Effector memory CD4-positive, alpha-beta T cell (primary cell): ENCODE measurements around the gene RALA.
A peak's percentile ranks its signal among the peaks of the same experiment; 100 is the strongest.

Experiments
- DNase-seq, 3 donors: peaks; one replicate each; pipeline ENCODE4 v3.0.0-alpha.2; 2020
- H3K27ac ChIP-seq: 2 replicates; pipeline ENCODE4 v1.7.0; 2013; ENCODE audit warnings: mild to moderate bottlenecking, low read length, moderate library complexity; ENCODE audit not compliant: insufficient read depth, poor library complexity, severe bottlenecking
- H3K27me3 ChIP-seq: replicated peaks from 2 replicates; pipeline ENCODE4 v1.7.0; 2013; ENCODE audit warnings: mild to moderate bottlenecking, low read length; ENCODE audit not compliant: insufficient read depth, control insufficient read depth, poor library complexity, severe bottlenecking
- H3K36me3 ChIP-seq: 2 replicates; pipeline ENCODE4 v1.7.0; 2013; ENCODE audit warnings: mild to moderate bottlenecking, low read length, moderate library complexity; ENCODE audit not compliant: control insufficient read depth, insufficient read depth
- H3K4me1 ChIP-seq: 2 replicates; pipeline ENCODE4 v1.7.0; 2013; ENCODE audit warnings: low read length, mild to moderate bottlenecking; ENCODE audit not compliant: control insufficient read depth, insufficient read depth, poor library complexity, severe bottlenecking
- H3K4me3 ChIP-seq: 2 replicates; pipeline ENCODE4 v1.7.0; 2013; ENCODE audit warnings: low read length, low read depth, mild to moderate bottlenecking; ENCODE audit not compliant: insufficient read depth, poor library complexity, severe bottlenecking
- H3K9me3 ChIP-seq: 2 replicates; pipeline ENCODE4 v1.7.0; 2013; ENCODE audit warnings: mild to moderate bottlenecking, low read length, moderate library complexity; ENCODE audit not compliant: control insufficient read depth
- total RNA-seq, 3 donors: gene quantifications; one replicate each; lab custom pipeline; 2026; lab: John Stamatoyannopoulos, UW

Gene RALA, protein sequence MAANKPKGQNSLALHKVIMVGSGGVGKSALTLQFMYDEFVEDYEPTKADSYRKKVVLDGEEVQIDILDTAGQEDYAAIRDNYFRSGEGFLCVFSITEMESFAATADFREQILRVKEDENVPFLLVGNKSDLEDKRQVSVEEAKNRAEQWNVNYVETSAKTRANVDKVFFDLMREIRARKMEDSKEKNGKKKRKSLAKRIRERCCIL
- total RNA-seq: 13.5 to 19.4 (median 16.1) reads per million in 3 donors

DNA sequence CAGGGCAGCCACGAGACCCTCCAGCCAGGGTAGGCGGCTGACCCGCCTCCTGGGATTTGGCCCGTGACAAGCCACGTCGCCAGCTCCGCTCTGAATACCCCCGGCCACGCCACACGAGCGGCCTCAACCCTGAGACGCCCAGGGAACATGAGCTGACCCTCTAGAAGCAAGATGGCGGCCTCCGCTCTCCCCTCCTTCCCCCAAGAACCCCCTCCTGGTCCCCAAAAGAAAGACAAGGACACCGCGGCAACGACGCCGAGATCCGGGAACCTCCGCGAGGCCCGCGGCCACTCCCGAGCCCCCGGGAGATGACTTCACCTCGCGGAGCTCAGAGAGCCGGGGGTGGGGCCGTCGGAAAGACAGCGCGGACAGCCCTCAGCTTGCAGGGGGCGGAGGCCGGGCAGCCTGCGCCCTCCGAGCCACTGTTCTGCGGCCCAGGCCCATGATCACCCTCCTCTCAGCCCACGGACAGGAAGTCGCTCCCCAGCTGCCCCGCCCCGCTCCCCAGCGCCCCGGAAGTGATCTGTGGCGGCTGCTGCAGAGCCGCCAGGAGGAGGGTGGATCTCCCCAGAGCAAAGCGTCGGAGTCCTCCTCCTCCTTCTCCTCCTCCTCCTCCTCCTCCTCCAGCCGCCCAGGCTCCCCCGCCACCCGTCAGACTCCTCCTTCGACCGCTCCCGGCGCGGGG, at the start of gene RALA:
TSS of gene RALA (plus strand) at position 526 of the 685 bp plus-strand sequence. CDS start 63,096 bp downstream, outside the sequence.
- H3K9me3 ChIP-seq: no peaks in the 10 kb centered on the region
- H3K4me3 ChIP-seq: peak within 1 kb of the TSS; percentile 81
- peaks cover 12% of the 10 kb centered on the region for H3K4me1 ChIP-seq
- peak; percentile 75 to 86 (median 82) for DNase-seq
- no peaks in the 10 kb centered on the region for H3K36me3 ChIP-seq
- peak within 1 kb of the TSS; percentile 80 for H3K27ac ChIP-seq
- no peaks in the 10 kb centered on the region for H3K27me3 ChIP-seq

DNA sequence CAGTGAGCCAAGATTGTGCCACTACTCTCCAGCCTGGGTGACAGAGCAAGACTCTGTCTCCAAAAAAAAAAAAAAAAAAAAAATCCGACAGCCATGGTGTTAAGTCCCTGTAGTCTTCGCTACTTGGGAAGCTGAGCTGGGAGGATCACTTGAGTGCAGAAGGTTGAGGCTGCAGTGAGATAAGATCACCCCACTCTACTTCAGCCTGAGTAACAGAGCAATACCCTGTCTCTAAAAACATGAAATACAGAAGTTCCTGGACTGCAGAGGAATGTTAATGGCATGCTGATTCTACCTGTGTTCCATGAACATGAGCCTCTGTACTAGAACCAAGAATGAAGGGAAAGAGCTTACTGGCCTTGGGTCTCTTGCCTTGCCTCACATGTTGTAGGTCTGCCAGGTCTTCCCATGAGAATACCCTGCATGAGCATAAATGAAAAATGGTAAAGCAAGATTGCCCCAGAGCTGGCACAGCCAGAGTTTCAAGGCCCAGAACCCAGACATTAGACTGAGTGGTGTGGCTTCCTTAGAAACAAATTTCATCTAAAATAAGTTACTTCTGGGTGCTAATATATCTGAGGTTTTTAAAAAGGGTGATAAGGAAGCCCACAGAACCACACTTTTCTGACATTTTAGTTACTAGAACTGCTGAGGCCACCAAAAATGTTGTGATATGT, 48.6 kb upstream of the RALA start:
- Histone ChIP-seq H3K4me1 (no peaks in the 10 kb centered on the region), H3K36me3 (peaks cover 19% of the 10 kb centered on the region), H3K27ac (no peak overlapping the region), H3K27me3 (no peaks in the 10 kb centered on the region), H3K4me3 (no peak overlapping the region), H3K9me3 (no peaks in the 10 kb centered on the region)
- DNase-seq: no peak

DNA sequence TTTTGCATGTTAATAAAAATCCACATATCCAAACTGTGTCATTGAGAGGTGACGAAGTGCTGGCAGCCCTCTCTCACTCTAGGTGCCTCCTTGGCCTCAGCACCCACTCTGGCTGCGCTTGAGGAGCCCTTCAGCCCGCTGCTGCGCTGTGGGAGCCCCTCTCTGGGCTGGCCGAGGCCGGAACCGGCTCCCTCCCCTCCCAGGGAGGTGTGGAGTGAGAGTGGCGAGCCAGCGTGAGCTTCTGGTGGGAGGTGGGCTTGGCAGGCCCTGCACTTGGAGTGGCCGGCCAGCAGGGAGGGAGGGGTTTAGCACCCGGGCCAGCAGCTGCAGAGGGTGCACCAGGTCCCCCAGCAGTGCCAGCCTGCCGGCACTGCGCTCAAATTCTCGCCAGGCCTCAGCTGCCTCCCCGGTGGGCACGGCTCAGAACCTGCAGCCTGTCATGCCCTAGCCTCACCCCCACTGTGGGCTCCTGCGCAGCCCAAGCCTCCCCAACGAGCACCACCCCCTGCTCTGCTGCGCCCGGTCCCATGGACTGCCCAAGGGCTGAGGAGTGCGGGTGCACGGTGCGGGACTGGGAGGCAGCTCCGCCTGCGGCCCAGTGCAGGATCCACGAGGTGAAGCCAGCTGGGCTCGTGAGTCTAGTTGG, 46.0 kb upstream of the RALA start:
- no peaks in the 10 kb centered on the region for H3K4me1 ChIP-seq
- H3K9me3 ChIP-seq: no peaks in the 10 kb centered on the region
- DNase-seq: no peak
- H3K4me3 ChIP-seq: no peak overlapping the region
- H3K36me3 ChIP-seq: peaks cover 5% of the 10 kb centered on the region
- H3K27ac ChIP-seq: no peak overlapping the region
- H3K27me3 ChIP-seq: no peaks in the 10 kb centered on the region

DNA sequence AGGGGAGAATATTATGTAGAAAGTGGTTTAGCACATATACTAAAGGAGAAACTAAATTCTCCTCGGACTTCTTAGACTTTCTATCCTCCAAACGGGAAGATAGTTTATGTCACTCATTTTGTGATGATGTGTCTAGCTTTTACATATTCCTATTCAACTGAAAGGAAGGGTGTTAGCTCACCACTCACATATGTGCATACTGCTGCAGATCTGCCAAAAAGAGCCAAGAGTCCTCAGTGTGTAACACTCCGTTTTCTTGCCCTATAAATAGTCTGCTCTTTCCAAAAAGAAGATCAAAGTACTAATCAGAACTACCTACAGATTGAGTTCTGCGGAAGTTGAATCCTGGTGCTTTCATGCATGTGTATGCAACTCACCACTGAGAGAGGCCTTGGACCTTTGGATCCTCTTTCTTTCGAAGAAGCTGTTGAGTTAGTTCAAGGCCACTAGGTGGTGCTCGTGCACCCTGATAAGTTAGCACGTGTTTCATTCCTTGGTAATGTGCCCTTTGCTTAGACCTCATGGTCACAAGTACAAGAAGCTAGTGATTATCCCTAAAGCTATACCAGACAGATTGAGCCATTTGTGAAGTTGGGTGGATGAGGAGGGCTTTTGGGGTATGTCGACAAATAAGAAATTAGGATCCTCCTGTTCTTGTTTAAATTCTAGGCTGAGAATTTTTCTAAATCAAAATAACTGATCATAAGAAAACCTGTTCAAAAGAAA, 43.1 kb upstream of the RALA start:
- no peaks in the 10 kb centered on the region for H3K36me3 ChIP-seq
- peak; percentile 48 to 56 (median 50) for DNase-seq
- H3K27me3 ChIP-seq: no peaks in the 10 kb centered on the region
- H3K9me3 ChIP-seq: no peaks in the 10 kb centered on the region
- no peaks in the 10 kb centered on the region for H3K4me1 ChIP-seq
- no peak overlapping the region for H3K27ac ChIP-seq
- H3K4me3 ChIP-seq: no peak overlapping the region

DNA sequence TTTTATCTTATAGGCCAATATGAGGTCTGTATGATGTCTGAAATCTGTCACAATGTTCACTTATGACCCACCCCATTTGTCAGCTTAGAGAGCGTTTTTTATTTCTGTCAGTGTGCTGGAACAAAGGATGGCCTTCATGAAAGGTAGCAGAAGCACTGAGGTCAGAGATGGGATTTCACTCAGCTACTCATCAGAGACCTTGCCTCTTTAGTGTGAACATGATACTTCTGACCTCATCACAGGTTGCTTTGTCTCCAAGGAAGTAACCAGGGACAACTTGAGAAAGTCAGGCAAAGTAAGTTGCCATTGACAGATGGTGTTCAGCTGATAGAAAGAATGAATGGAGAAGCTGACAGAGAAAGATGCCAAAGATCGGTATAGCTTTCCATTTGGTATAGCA, 40.8 kb upstream of the RALA start:
- H3K36me3 ChIP-seq: no peaks in the 10 kb centered on the region
- H3K27ac ChIP-seq: no peak overlapping the region
- no peaks in the 10 kb centered on the region for H3K4me1 ChIP-seq
- DNase-seq: no peak
- no peaks in the 10 kb centered on the region for H3K9me3 ChIP-seq
- H3K4me3 ChIP-seq: no peak overlapping the region
- no peaks in the 10 kb centered on the region for H3K27me3 ChIP-seq

DNA sequence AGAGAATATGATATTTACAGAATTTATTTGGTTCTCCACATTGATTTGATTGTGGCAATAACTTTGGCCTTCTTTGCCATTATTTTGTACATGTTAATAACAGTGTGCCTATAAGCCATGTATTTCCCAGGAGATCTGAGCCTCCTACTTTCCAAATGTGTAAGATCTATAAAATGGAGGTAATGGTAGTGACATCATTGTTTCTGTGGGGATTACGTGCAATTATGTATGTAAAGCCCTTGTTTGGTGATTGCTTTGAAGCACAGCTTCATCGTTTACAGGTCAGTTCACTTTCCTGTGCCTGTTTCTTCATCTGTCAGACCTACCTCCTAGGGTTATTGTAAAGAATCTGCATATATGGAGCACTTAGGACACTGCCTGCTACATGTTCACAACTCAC, 39.8 kb upstream of the RALA start:
- Histone ChIP-seq H3K4me1 (no peaks in the 10 kb centered on the region), H3K36me3 (no peaks in the 10 kb centered on the region), H3K27me3 (no peaks in the 10 kb centered on the region), H3K9me3 (no peaks in the 10 kb centered on the region), H3K27ac (no peak overlapping the region), H3K4me3 (no peak overlapping the region)
- no peak for DNase-seq

DNA sequence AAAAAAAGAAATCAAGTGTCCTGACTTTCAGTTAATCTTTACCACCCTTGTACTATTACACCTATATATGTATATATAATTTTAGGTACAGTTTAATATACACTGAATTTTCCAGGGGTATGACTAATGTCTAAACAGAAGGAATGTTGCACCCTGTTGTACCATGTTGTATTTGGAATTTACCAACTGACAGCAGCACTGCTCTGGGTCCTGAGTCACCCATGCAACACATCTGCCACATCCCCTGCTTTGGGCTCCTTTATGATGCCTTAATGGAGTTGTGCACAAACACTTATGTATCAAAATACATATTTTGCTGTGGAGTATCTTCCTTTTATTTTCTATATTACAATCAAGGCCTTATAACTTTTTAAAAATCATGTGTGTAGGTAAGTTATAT, 36.0 kb upstream of the RALA start:
- Histone ChIP-seq H3K9me3 (no peaks in the 10 kb centered on the region), H3K4me3 (no peak overlapping the region), H3K36me3 (no peaks in the 10 kb centered on the region), H3K4me1 (peaks cover 12% of the 10 kb centered on the region), H3K27me3 (no peaks in the 10 kb centered on the region), H3K27ac (no peak overlapping the region)
- no peak for DNase-seq

DNA sequence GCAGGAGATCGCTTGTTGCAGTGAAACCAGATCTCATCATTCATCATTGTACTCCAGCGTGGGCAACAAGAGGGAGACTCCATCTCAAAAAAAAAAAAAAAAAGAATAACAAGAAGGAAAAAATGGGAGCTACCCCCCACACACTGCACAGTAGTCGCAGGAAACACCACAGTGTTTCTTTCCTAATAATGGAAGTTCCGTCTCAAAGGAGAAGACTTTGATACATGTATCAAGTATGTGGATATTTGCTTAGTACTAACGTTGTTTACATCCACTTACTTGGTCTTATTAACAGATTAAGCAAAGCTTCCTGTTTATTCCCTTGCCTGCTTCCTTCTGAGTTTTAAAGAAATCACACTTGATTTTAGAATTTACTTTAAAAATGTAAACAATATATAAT, 35.0 kb upstream of the RALA start:
- H3K4me3 ChIP-seq: no peak overlapping the region
- H3K27ac ChIP-seq: no peak overlapping the region
- no peaks in the 10 kb centered on the region for H3K9me3 ChIP-seq
- no peak for DNase-seq
- H3K4me1 ChIP-seq: peaks cover 14% of the 10 kb centered on the region
- no peaks in the 10 kb centered on the region for H3K27me3 ChIP-seq
- H3K36me3 ChIP-seq: no peaks in the 10 kb centered on the region

DNA sequence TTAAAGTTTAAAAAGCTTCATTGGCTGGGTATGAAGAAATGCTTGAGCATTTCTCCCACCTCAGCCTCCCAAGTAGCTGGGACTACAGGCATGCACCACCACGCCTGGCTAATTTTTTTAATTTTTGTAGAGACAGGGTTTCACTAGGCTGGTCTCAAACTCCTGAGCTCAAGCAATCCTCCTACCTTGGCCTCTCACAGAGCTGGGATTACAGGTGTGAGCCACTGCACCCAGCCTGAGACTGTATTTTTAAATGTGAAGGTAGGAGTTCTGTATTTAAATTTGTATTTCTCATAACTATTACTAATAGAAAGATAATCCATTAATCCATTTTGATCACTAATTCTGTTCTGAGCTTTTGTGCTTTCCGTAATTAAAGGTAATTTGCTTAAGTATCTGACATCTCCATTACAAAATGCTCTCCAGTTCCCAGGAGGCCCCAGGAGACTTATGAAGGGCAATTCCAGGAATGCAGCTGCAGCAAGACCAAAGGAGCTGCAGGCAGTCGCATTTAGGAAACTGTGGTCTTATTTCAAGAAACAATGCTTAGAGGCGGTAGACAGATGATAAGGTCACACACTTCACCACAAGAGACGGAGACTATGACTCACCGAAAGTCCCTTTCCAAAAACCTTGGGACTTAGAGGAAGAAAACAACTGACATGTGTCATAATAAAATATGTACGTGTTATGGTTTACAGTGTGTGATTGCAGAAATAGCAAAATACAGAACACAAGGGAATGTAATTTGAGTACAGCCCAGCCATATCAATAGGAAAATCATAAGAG, 33.9 kb upstream of the RALA start:
- H3K27ac ChIP-seq: no peak overlapping the region
- peak; percentile 21 to 58 (median 32) for DNase-seq
- no peaks in the 10 kb centered on the region for H3K27me3 ChIP-seq
- H3K36me3 ChIP-seq: no peaks in the 10 kb centered on the region
- peaks cover 14% of the 10 kb centered on the region for H3K4me1 ChIP-seq
- H3K9me3 ChIP-seq: no peaks in the 10 kb centered on the region
- no peak overlapping the region for H3K4me3 ChIP-seq
